Measurements from ENCODE around the gene TMEM91.

DNA sequence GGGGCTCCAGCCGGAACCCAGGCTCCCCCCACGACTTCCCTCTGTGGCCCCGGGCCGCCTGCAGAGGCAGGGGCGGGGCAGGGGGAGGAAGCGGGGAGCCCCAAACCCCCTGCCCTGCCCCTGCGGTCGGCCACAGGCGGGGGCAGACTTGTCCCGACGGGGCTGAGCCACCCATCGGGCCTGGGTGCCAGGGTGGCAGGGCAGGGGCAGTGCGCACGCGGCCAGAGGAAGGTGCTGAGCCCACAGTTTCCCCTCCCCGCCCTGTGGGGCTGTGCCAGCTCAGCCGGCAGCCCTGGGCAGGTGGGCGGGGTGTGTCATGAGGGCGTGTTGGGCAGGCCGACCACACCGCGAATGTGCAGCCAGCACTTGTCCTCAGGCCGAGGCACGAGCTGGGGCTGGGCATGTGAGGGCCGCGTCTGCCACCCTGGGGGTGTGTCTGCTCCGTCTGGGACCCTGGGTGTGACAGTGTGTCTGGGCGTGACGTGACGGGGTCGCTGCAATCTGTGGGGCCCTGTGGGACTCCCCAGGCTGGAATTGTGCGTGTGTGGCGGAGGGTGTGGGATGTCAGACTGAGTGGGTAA, 48.7 kb upstream of the TMEM91 start:
- no peak for TF ChIP-seq POLR2A (IDR thresholded peaks at IDR 0.05)
- TF ChIP-seq, protein P1, sequence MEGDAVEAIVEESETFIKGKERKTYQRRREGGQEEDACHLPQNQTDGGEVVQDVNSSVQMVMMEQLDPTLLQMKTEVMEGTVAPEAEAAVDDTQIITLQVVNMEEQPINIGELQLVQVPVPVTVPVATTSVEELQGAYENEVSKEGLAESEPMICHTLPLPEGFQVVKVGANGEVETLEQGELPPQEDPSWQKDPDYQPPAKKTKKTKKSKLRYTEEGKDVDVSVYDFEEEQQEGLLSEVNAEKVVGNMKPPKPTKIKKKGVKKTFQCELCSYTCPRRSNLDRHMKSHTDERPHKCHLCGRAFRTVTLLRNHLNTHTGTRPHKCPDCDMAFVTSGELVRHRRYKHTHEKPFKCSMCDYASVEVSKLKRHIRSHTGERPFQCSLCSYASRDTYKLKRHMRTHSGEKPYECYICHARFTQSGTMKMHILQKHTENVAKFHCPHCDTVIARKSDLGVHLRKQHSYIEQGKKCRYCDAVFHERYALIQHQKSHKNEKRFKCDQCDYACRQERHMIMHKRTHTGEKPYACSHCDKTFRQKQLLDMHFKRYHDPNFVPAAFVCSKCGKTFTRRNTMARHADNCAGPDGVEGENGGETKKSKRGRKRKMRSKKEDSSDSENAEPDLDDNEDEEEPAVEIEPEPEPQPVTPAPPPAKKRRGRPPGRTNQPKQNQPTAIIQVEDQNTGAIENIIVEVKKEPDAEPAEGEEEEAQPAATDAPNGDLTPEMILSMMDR (IDR thresholded peaks at IDR 0.05) = no peak

Data from ovary (tissue), 3 donors.